GM23338 (cell line): ENCODE results near the gene EEF1E1.

Experiments
- CREB1 ChIP-seq: fragments of 250-450 bp; sonication (Bioruptor Pico); IDR thresholded peaks from 2 replicates; pipeline ENCODE4 v1.5.0; 2020; ENCODE audit warnings: low read depth, mild to moderate bottlenecking, moderate library complexity
- CTCF ChIP-seq, 2 experiments: fragments of 200-600 bp in 1 of 2; sonication (generic) in 1 of 2; conservative IDR thresholded peaks; 2 replicates each; pipeline versions ENCODE4 v1.5.1 to v1.6.1; 2016 to 2017; ENCODE audit warnings: antibody characterized with exemption in 2 of 2, low read depth in 2 of 2, mild to moderate bottlenecking in 2 of 2, moderate library complexity in 1 of 2
- ETS1 ChIP-seq: IDR thresholded peaks from 2 replicates; pipeline ENCODE4 v1.6.1; 2016; ENCODE audit warnings: antibody characterized with exemption
- EZH2 ChIP-seq: fragments of 200-600 bp; sonication (generic); IDR thresholded peaks from one replicate; pipeline ENCODE4 v1.8.0; 2017; ENCODE audit warnings: antibody characterized with exemption, mild to moderate bottlenecking, low read depth; ENCODE audit not compliant: unreplicated experiment
- EZH2phosphoT487 ChIP-seq: fragments of 200-600 bp; sonication (generic); IDR thresholded peaks from one replicate; pipeline ENCODE4 v1.8.1; 2018; ENCODE audit warnings: antibody characterized with exemption; ENCODE audit not compliant: unreplicated experiment
- JUNB ChIP-seq: IDR thresholded peaks from one replicate; pipeline ENCODE4 v1.6.1; 2016; ENCODE audit warnings: antibody characterized with exemption; ENCODE audit not compliant: unreplicated experiment
- POLR2AphosphoS5 ChIP-seq: IDR thresholded peaks from 2 replicates; pipeline ENCODE4 v1.6.1; 2016; ENCODE audit warnings: antibody characterized with exemption, low read depth
- REST ChIP-seq: IDR thresholded peaks from one replicate; pipeline ENCODE4 v1.6.1; 2018; ENCODE audit warnings: antibody characterized with exemption; ENCODE audit not compliant: unreplicated experiment

GRCh38 chr6:8069151-8069550 lies 33.2 kb downstream of the EEF1E1 start:
- no peak for TF ChIP-seq CTCF (conservative IDR thresholded peaks at IDR 0.05; ENCODE audit: low read depth in 2 of 2)
- TF ChIP-seq CREB1 = no peak
- no peak for TF ChIP-seq POLR2AphosphoS5
- no peak for TF ChIP-seq EZH2phosphoT487
- TF ChIP-seq EZH2 = no peak
- TF ChIP-seq JUNB = no peak
- TF ChIP-seq ETS1 = no peak
- no peak for TF ChIP-seq REST
